GM18499 (cell line): ENCODE measurements around the gene TMPRSS7.
"Not testable (repeated sequence)": the region's sequence is repeated elsewhere in the genome, so short reads cannot be mapped to it uniquely, and the experiment has no call there.

Source experiments
- ATAC-seq: cut with Tn5 transposase; IDR thresholded peaks from one replicate; pipeline ENCODE4 v1.9.1; 2021; ENCODE audit warnings: moderate number of reproducible peaks; ENCODE audit not compliant: insufficient read depth, unreplicated experiment

TMPRSS7 gene

GRCh38 chr3:112011376-112011940 is 23.1 kb upstream of the TMPRSS7 start:
- ATAC-seq, result no peak

- no peak for ATAC-seq
Measured at GRCh38 chr3:112012205-112012992, 22.1 kb upstream of the TMPRSS7 start.

GRCh38 chr3:112013058-112013783 is 21.3 kb upstream of the TMPRSS7 start:
- ATAC-seq, result no peak

GRCh38 chr3:112013784-112014143 is 20.8 kb upstream of the TMPRSS7 start:
- no peak for ATAC-seq

GRCh38 chr3:112017091-112017490 is 17.4 kb upstream of the TMPRSS7 start:
- ATAC-seq, result no peak

GRCh38 chr3:112018712-112019111 is 15.8 kb upstream of the TMPRSS7 start:
- ATAC-seq, result no peak

GRCh38 chr3:112019716-112020115 is 14.8 kb upstream of the TMPRSS7 start:
- ATAC-seq, result no peak

- no peak for ATAC-seq
Measured at GRCh38 chr3:112020674-112021085, 13.9 kb upstream of the TMPRSS7 start.

GRCh38 chr3:112027142-112027541 is 7.4 kb upstream of the TMPRSS7 start:
- ATAC-seq, result no peak

GRCh38 chr3:112027826-112028225 is 6.7 kb upstream of the TMPRSS7 start:
- ATAC-seq, result no peak

- ATAC-seq, result no peak
Measured at GRCh38 chr3:112030901-112031300, 3.6 kb upstream of the TMPRSS7 start.

GRCh38 chr3:112032098-112032731 is 2.3 kb upstream of the TMPRSS7 start:
- no peak for ATAC-seq

GRCh38 chr3:112035241-112035640 is 705 bp downstream of the TMPRSS7 start:
- ATAC-seq, result no peak

GRCh38 chr3:112037194-112037593 is 2.7 kb downstream of the TMPRSS7 start:
- ATAC-seq, result not testable (repeated sequence)

- peak; percentile 69 for ATAC-seq
Measured at GRCh38 chr3:112038863-112039262, 4.3 kb downstream of the TMPRSS7 start.

- no peak for ATAC-seq
Measured at GRCh38 chr3:112041321-112041720, 6.8 kb downstream of the TMPRSS7 start.

GRCh38 chr3:112042842-112043280 is 8.3 kb downstream of the TMPRSS7 start:
- no peak for ATAC-seq

- peak; percentile 78 for ATAC-seq
Measured at GRCh38 chr3:112043621-112044201, 9.2 kb downstream of the TMPRSS7 start.

GRCh38 chr3:112046599-112046998 is 12.1 kb downstream of the TMPRSS7 start:
- ATAC-seq, result no peak

GRCh38 chr3:112047264-112047663 is 12.7 kb downstream of the TMPRSS7 start:
- no peak for ATAC-seq
